Esophagus squamous epithelium (tissue), 4 donors: ENCODE results near the gene UBE2R2.
A peak's percentile ranks its signal among the peaks of the same experiment; 100 is the strongest.

Source experiments
- CTCF ChIP-seq, 6 experiments: fragments of 450-650 bp in 4 of 6; fragments of 200-600 bp in 2 of 6; sonication (generic) in 2 of 6; IDR thresholded peaks; one replicate each; pipeline ENCODE4 v1.5.1; 2016 to 2019; ENCODE audit warnings: antibody characterized with exemption in 6 of 6, mild to moderate bottlenecking in 4 of 6, moderate library complexity in 4 of 6
- POLR2A ChIP-seq, 4 donors: fragments of 450-650 bp; IDR thresholded peaks; one replicate each; pipeline ENCODE4 v1.6.1; 2017; ENCODE audit warnings: antibody characterized with exemption in 4 of 4, mild to moderate bottlenecking in 4 of 4, moderate library complexity in 3 of 4

GRCh38 chr9:33942471-33943083, 125.6 kb downstream of the UBE2R2 start:
- TF ChIP-seq CTCF (IDR thresholded peaks at IDR 0.05) (peak in 1 of 6 experiments; percentile 32), POLR2A (IDR thresholded peaks at IDR 0.05) (no peak)
